Measurements from ENCODE around the gene EIF4E2.

Gene EIF4E2

DNA sequence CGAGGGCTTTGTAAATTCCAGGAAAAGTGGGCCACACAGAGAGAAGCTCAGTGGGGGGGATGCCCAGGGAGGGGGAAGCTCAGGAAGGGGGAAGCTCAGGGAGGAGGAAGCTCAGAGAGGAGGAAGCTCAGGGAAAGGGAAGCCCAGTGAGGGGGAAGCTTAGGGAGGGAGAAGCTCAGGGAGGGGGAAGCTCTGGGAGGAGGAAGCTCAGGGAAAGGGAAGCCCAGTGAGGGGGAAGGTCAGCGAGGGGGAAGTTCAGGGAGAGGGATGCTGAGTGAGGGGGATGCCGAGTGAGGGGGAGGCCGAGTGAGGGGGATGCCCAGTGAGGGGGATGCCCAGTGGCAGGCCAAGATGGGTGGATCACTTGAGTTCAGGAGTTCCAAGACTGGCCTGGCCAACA lies 11.8 kb upstream of the EIF4E2 start:
- no peak for DNase-seq (ENCODE audit: low spot score)

DNA sequence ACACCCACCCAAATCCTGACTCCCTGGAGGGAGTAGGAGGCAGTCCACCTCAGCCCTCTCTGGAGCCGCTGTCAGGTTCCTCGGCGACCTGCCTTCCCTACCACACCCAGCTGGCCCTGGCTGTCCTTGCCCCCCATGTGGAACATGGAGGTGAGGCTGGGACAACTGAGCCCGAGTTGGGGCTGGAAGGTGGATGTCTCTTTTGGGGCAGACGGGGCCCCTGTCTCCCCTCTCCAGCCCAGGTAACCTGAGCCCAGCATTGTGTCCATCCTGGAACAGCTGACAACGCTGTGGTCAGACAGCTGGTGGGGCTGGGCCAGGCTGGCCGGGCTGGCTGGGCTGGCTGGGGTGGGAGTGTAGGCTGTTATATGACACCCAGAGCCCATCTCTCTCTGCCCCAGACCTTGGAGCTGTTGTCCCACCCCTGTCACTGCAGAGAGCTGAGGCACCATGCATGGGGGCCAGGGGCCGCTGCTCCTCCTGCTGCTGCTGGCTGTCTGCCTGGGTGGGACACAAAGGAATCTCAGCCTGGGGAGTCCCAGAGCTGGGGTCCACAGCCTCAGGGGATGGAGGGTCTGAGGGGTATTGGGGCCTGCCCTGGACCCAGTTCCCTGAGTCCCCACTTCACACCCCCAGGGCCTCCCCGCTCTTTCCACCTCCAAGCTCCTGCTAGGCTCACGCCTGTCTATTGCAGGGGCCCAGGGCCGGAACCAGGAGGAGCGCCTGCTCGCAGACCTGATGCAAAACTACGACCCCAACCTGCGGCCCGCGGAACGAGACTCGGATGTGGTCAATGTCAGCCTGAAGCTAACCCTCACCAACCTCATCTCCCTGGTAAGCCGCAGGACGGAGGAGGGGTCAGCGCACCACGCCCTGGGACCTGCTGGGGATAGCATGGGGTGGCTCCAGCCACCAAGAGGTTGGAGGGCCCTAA lies 10.9 kb upstream of the EIF4E2 start, which contains the start of gene CHRNG:
Gene CHRNG, plus strand, starts transcription at position 395 of the 934 bp plus-strand sequence. Its CDS starts 56 bp downstream, at position 451.
- no peak for DNase-seq (ENCODE audit: low spot score)

DNA sequence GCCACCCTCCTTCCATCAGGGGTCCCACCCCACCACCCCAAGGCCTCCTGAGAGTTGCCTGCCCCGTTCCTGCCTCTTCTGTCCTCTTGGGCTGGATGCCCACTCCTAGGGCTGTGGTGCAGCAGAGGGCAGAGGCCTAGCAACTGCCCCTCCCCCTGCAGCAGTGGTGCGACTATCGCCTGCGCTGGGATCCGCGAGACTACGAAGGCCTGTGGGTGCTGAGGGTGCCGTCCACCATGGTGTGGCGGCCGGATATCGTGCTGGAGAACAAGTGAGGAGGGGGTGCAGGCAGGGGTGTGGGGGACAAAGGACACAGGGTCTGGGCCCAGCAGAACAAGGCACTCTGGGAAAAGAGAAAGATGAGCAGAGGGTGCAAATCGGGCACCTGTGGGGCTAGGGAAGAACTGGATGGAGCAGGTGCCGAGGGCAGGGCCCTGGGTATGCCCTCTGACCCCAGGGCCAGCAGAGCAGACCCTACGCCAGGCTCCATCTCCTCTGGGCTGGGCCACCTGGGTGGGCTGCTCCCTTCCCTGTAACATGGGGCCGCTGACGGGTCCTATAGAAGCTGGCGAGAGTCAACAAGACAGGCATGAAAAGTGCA lies 9.9 kb upstream of the EIF4E2 start:
- DNase-seq (ENCODE audit: low spot score), result no peak

DNA sequence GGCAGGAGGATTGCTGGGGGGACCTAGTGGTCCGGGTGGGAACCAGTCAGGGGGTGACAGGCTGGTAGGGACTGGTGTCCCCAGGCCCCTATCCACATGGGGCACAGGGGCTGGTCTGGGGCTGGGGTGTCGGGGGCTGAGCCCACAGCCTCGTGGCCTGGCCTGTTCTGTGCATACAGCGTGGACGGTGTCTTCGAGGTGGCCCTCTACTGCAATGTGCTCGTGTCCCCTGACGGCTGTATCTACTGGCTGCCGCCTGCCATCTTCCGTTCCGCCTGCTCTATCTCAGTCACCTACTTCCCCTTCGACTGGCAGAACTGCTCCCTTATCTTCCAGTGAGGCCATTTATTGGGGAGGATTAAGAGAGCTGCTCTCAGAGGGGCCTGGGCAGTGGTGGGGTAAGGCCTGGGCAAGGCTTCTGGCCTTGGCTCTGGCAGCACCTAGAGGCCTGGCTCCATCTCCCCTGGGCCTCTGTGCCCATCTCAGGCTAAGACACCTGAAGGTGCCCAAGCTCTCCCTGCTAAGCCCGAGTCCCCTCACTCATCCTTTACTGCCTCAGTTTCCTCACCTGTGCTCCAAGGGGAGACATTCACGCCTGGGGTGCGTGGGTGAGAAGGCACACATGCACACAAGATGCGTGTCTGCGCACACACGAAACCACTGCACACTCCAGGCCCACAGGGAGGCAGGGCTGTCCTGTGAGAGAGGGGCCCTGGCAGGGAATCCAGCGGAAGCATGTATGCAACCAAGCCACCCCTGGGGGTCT lies 9.1 kb upstream of the EIF4E2 start:
- no peak for DNase-seq (ENCODE audit: low spot score)

DNA sequence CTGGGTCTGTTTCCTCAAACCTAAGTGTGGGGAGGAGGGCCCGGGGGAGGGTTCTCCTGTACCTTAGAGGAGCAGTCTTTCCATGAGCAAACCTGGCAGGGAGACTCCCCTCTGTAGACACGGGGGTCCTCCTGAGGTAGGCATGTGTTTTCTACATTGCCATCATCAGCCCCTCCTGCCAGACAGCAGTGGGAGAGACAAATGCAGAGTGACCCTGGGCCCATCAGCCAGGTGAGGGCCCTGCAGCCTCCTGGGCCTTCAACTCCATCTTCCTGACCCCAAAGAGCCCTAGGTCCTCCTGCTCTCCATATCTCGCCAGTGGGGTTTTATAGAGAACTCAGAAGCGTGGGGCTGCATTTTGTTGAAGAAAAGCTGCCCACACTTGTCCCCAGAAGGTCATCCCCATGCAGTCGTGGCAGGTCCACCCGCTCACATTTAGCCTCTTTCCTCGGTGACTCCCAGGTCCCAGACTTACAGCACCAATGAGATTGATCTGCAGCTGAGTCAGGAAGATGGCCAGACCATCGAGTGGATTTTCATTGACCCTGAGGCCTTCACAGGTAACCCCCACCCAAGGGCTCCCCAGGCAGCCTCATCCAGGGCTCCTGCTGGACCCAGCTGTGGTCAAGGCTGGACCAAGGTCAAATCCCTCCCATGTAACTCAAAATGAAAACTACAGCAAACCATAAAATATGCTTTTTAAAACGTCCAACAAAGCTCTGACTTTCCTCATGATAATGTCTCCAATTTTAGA lies 8.4 kb upstream of the EIF4E2 start:
- DNase-seq (ENCODE audit: low spot score), result no peak

DNA sequence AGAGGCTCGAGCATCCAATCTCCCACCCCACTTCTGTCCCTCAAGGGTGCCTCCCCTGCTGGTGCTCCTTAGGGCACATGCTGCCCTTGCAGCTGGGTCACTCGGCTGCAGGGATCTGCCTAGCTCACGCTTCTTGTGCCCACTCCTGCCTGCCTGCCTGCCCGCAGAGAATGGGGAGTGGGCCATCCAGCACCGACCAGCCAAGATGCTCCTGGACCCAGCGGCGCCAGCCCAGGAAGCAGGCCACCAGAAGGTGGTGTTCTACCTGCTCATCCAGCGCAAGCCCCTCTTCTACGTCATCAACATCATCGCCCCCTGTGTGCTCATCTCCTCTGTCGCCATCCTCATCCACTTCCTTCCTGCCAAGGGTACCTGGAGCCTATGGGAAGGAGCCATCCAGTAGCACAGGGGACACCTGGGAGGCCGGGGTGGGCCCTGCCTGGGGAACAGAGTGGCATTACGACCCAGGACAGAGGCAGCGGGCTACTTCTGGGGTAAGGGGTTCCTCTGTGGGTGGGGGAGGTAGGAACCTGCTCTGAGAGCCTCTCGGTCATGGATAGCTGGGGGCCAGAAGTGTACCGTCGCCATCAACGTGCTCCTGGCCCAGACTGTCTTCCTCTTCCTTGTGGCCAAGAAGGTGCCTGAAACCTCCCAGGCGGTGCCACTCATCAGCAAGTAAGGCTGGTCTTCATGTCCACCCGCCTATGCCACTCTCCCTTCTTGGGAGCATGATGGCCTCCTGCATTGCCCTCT lies 7.6 kb upstream of the EIF4E2 start:
- DNase-seq (ENCODE audit: low spot score), result no peak

DNA sequence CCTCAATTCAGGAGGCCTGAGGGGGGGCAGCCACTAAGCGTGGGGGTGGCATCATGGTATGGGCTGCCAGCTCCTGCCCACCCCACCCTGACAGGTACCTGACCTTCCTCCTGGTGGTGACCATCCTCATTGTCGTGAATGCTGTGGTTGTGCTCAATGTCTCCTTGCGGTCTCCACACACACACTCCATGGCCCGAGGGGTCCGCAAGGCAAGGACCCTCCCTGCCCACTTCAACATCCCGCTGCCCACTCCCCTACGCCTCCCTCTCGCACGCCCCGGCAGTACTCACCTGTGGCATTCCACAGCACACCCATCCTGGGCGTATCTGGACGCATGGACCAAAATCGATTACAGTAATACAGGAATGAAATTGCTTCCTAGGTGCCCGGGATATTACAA lies 7.0 kb upstream of the EIF4E2 start:
- no peak for DNase-seq (ENCODE audit: low spot score)

DNA sequence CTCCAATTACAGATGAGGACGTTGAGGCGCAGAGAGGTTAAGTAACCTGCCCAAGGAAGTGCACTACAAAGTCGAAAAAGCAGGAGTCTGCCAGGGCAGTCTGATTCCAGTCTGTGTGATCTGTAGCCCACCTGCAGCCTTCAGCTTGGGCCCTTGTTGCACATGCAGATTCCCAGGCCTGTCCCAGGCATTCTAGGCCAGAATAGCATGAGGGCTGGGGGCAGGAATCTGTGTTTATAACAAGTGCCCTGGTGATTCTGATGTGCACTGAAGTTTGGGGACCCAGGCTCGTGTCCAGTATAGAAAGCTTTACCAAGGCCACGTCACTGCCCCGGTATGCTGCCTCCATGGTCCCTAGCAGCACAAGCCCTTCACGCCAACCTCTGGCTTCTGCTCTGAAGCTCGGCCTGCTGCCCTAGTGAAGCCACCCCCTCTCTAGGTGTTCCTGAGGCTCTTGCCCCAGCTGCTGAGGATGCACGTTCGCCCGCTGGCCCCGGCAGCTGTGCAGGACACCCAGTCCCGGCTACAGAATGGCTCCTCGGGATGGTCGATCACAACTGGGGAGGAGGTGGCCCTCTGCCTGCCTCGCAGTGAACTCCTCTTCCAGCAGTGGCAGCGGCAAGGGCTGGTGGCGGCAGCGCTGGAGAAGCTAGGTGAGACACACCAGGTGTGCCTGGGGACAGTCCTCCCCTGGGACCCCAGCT lies 6.4 kb upstream of the EIF4E2 start:
- DNase-seq (ENCODE audit: low spot score), result no peak

DNA sequence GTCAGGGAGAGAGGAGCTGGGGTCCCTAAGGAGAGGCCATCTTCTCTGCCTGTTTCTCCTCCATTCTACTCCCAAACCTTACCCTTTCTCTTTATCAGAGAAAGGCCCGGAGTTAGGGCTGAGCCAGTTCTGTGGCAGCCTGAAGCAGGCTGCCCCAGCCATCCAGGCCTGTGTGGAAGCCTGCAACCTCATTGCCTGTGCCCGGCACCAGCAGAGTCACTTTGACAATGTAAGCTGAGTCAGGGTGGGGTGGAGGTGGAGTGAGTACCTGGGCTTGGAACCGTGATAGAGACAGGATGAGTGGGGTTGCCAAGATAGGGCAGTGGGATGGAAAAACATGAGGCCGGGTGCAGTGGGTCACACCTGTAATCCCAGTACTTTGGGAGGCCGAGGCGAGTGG lies 5.8 kb upstream of the EIF4E2 start:
- no peak for DNase-seq (ENCODE audit: low spot score)

DNA sequence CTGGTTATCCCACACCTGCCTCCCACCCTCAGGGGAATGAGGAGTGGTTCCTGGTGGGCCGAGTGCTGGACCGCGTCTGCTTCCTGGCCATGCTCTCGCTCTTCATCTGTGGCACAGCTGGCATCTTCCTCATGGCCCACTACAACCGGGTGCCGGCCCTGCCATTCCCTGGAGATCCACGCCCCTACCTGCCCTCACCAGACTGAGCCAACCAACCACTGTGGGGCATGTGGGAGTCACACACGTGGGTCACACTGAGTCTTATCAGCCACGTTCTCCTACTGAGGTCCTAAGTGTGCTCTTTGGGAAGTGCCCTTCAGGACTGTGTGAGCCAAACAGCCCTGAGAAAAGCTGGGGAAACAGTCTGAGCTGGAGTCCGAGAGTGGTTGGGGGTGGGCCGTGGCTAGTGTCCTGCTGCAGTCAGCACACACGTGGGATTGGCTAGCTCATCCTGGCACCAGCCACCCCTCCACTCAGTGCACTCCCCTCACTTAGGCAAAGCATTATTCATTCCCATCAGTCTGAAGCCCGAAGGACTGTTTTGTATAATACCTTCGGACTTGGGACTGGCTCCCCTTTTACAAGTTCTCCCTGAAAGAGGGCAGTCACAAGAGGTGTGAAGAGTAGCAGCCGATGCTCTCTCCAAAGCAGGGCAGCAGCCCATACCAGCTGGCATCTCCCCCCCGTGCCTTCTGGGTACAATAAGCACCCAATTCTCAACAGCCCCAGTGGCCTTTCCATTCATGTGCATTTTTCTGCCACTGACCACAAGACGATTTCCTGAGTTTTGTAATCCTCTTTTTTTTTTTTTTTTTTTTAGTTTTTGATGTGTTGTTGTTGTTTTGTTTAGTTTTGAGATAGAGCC lies 4.7 kb upstream of the EIF4E2 start:
- DNase-seq (ENCODE audit: low spot score), result no peak

DNA sequence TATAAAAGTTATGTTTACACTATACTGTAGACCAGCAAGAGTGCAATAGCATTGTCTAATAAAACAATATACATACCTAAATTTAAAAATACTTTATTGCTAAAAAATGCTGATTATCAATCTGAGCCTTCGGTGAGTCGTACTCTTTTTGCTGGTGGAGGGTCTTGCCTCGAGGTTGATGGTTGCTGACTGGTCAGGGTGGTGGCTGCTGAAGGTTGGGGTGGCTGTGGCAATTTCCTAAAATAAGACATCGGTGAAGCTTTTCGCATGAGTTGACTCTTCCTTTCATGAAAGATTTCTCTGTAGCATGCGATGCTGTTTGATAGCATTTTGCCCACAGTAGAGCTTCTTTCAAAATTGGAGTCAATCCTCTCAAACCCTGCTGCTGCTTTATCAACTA lies 2.5 kb upstream of the EIF4E2 start:
- no peak for DNase-seq (ENCODE audit: low spot score)

DNA sequence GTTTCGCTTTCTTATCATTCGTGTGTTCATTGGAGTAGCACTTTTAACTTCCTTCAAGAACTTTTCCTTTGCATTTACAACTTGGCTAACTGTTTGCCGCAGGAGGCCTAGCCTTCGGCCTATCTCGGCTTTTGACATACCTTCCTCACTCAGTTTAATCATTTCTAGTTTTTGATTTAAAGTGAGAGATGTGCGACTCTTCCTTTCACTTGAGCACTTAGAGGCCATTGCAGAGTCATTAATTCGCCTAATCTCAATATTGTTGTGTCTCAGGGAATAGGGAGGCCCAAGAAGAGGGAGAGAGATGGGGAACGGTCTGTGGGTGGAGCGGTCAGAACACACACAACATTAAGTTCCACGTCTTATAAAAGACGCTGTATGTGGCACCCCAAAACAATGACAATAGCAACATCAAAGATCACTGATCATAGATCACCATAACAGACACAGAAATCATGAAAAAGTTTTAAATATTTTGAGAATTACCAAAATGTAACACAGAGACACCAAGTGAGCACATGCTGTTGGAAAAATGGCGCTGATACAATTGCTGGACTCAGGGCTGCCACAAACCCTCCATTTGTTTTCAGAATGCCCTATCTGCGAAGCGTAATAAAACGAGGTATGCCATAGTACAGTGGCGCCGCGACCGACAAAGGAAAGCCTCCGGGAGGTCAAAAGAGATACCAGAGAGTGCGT lies 685 bp upstream of the EIF4E2 start:
- no peak for DNase-seq (ENCODE audit: low spot score)

DNA sequence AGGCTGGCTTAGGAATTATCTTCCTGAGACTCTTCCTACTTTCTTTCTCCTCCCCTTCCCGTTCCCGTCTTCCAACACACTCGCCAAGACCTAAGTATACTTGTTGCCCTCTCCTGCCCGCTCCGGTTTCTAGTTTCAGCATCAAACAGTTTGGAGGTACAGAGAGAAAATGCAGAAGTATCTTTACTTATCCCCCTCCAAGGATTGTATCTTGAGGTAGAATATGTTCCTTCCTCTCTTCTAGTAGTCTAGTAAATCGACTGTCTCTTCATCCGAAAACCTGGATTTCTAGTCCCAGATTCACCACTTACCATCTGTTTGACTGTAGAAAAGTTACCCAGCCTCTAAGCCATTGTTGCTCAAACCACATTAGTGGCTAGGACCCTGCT lies 755 bp downstream of the EIF4E2 start:
- no peak for DNase-seq (ENCODE audit: low spot score)

DNA sequence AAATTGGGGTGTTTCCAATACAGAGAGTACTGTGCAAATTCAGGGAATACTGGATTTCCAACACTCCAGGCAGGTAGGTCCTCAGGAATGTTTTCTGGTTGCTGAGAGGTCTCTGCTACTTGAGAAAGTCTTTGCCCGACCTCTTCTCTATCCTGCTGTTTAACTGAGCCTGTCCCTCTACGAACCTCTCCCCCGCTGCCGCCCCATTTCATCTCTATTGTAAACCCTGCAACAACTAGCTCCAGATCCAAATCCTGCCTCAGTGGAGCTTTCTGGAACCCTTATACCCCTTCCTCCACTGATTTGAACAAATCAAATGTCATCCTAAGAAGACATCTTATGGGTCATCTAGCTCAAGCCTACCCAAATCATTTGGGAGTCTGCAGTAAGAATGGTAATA lies 1.3 kb downstream of the EIF4E2 start:
- DNase-seq (ENCODE audit: low spot score), result no peak

DNA sequence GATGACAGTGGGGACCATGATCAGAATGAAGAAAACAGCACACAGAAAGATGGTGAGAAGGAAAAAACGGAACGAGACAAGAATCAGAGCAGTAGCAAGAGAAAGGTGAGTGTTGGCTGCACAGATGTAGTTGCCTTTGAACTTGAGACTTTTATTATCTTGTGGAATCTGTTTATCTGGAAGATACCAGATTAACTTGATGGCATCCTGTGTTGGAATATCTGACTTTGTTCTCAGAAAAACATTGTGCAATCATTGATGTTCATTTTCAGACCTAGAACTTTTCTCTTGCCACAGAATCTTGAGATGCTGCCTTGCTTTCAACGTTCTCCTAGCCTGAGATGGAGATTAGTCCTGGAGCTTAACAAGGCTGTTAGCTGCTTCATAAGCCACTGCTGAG lies 5.9 kb downstream of the EIF4E2 start:
- no peak for DNase-seq (ENCODE audit: low spot score)

DNA sequence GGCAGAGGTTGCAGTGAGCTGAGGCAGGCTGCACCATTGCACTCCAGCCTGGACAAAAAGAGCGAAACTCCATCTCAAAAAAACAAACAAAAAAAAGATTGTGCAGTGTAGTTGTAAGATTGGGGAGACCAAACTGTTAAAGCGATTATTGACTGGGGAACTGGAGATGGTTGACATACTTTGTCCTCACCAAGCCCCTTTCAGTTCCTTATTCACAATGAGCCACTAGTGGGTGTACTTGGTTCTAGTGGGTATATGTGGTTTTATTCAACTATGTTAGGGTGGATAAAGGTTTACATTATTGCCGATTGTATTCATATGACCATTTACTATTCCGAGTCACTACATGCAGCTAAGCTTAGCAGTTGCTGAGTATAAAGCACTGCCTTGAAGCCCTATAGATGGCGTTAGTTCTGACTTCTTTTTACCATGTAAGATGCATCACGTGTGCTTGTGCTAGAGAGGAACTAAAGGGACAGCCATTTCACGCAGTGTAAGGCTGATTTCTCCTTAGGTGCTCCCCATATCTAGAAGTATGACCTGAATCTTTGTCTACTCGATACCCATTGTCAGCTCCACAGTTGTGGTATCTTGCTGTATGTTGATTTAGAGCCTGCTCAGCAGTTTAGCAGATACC lies 12.1 kb downstream of the EIF4E2 start:
- no peak for DNase-seq (ENCODE audit: low spot score)

DNA sequence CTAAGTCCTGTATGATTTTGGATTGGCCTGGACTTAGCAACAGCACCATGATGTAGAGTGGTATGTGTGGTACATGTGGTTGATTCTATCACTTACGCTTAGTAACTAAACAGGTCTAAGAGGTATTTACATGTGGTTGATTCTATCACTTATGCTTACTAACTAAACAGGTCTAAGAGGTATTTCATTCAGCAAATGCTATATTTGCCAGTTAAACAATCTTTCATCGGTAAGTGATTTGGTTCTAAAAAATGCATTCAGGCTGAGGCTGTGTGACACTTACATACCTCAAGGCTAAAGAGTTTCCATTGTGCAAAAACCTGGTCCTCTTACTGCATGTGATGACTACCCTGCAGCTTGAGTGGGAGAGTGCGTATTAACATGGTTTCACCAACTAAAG lies 13.1 kb downstream of the EIF4E2 start:
- DNase-seq (ENCODE audit: low spot score), result no peak

DNA sequence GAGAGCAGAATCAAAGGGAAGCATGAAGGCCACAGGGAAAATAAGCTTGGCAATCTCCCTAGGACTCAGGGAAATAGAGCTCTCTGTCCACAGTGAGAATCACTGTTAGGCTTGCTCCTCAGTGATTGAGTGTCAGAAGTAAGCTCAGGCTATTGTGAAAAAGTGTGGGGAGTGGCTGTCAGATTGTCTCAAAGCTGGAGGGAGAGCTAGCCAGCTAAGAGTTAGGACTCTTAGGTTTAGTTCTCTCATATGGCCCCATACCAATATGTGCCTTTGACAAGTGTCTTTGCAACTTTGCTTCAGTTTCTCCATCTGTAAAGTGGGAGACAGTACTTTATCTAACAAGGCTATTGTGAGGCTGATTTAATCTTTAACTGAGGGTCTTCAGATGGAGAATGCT lies 17.2 kb downstream of the EIF4E2 start:
- no peak for DNase-seq (ENCODE audit: low spot score)

DNA sequence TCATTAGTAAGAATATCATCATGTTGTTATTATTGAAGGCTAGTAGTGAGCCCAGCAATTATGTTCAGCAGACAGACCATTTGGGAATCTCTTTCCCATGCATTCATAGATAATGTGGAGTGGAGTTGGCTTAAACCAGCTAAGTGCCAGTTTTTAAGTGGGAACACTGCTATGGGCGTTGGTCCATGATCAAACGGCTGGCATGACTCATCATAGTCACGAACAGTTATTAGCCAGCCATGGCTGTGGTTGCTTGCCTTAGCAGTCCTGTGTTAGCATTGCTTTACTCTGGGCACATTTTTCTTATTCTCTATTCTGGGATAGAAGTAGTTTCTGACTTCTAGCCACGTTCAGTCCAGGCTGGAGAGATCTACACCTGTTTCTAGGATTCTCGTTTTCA lies 17.7 kb downstream of the EIF4E2 start:
- peak; percentile 69 for DNase-seq (ENCODE audit: low spot score)
